Measurements from ENCODE around the gene RNF5.

DNA sequence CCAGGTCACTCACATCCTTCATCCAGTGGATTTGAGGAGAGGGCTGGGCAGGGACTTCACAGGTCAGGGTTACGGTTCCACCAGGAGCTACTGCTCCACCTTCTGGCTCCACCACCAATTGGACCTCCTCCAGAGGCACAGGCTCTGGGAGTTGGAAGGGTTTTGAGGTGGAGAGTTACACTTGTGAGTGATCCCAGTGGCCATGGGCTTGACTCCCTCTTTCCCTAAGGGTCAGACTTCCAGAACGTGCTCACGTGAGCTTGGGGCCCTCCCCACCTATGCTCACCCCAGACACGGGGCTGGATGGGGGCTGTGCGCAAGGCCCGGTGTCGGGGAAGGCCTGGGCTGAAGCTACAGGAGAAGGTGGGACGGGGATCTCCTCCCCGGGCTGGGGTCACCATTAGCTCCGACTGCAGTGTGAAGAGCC, 4.4 kb downstream of the RNF5 start:
- TF ChIP-seq EZH2phosphoT487 (IDR thresholded peaks at IDR 0.05; ENCODE audit: borderline replicate concordance, low read depth), result no peak
- TF ChIP-seq, protein P1, sequence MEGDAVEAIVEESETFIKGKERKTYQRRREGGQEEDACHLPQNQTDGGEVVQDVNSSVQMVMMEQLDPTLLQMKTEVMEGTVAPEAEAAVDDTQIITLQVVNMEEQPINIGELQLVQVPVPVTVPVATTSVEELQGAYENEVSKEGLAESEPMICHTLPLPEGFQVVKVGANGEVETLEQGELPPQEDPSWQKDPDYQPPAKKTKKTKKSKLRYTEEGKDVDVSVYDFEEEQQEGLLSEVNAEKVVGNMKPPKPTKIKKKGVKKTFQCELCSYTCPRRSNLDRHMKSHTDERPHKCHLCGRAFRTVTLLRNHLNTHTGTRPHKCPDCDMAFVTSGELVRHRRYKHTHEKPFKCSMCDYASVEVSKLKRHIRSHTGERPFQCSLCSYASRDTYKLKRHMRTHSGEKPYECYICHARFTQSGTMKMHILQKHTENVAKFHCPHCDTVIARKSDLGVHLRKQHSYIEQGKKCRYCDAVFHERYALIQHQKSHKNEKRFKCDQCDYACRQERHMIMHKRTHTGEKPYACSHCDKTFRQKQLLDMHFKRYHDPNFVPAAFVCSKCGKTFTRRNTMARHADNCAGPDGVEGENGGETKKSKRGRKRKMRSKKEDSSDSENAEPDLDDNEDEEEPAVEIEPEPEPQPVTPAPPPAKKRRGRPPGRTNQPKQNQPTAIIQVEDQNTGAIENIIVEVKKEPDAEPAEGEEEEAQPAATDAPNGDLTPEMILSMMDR (IDR thresholded peaks at IDR 0.05), result no peak
- no peak for TF ChIP-seq POLR2AphosphoS5 (IDR thresholded peaks at IDR 0.05; ENCODE audit: low read depth, low read length)
- TF ChIP-seq EP300 (IDR thresholded peaks at IDR 0.05; ENCODE audit: borderline replicate concordance in 1 of 2, low read depth in 1 of 2, low read length in 1 of 2), result no peak
- no peak for TF ChIP-seq ELF1 (IDR thresholded peaks at IDR 0.05)
- TF ChIP-seq RFX5 (IDR thresholded peaks at IDR 0.05; ENCODE audit: low read length), result no peak

All from SK-N-SH (cell line).